DOHH2 (cell line): ENCODE measurements around the gene RNF130.

Experiments
- H3F3A ChIP-seq: fragments of 200-600 bp; sonication (generic), shearing (Covaris generic); 2 replicates; pipeline ENCODE4 v1.6.0; 2016; ENCODE audit warnings: antibody characterized with exemption, mild to moderate bottlenecking; ENCODE audit not compliant: control insufficient read depth, insufficient read depth
- H3K27ac ChIP-seq: fragments of 200-600 bp; sonication (generic); 2 replicates; pipeline ENCODE4 v1.5.1; 2014; ENCODE audit warnings: low read depth, mild to moderate bottlenecking, low read length, moderate library complexity
- H3K27me3 ChIP-seq: fragments of 200-600 bp; sonication (generic); 2 replicates; pipeline ENCODE4 v1.6.1; 2014; ENCODE audit warnings: mild to moderate bottlenecking, low read length, mixed read lengths; ENCODE audit not compliant: control insufficient read depth
- H3K36me3 ChIP-seq: fragments of 200-600 bp; sonication (generic); 2 replicates; pipeline ENCODE4 v1.6.1; 2014; ENCODE audit warnings: mild to moderate bottlenecking, low read length, moderate library complexity, mixed read lengths; ENCODE audit not compliant: control insufficient read depth
- H3K4me1 ChIP-seq: fragments of 200-600 bp; sonication (generic); 2 replicates; pipeline ENCODE4 v1.6.1; 2014; ENCODE audit warnings: mild to moderate bottlenecking, low read length, mixed read lengths; ENCODE audit not compliant: control insufficient read depth
- H3K4me2 ChIP-seq: fragments of 200-600 bp; sonication (generic); 2 replicates; pipeline ENCODE4 v1.6.0; 2014; ENCODE audit warnings: mild to moderate bottlenecking, low read length, moderate library complexity
- H3K4me3 ChIP-seq: fragments of 200-600 bp; sonication (generic); 2 replicates; pipeline ENCODE4 v1.5.1; 2014; ENCODE audit warnings: mild to moderate bottlenecking, low read length, mixed read lengths
- H3K79me2 ChIP-seq: fragments of 200-600 bp; sonication (generic); 2 replicates; pipeline ENCODE4 v1.6.1; 2014; ENCODE audit warnings: mild to moderate bottlenecking, low read length, mixed read lengths; ENCODE audit not compliant: control insufficient read depth
- H3K9me2 ChIP-seq: fragments of 200-600 bp; sonication (generic); replicated peaks from 2 replicates; pipeline ENCODE4 v1.6.1; 2014; ENCODE audit warnings: mild to moderate bottlenecking, low read length, mixed read lengths; ENCODE audit not compliant: control insufficient read depth
- H3K9me3 ChIP-seq: fragments of 200-600 bp; sonication (generic); 2 replicates; pipeline ENCODE4 v1.6.1; 2014; ENCODE audit warnings: antibody characterized with exemption, low read length, mixed read lengths; ENCODE audit not compliant: control insufficient read depth, insufficient read depth
- H4K20me1 ChIP-seq: fragments of 200-600 bp; sonication (generic); 2 replicates; pipeline ENCODE4 v1.6.0; 2014; ENCODE audit warnings: low read depth, mild to moderate bottlenecking, antibody characterized with exemption, low read length, moderate library complexity; ENCODE audit not compliant: control insufficient read depth, insufficient read depth
- EZH2phosphoT487 ChIP-seq: fragments of 200-600 bp; sonication (generic); IDR thresholded peaks from 2 replicates; pipeline ENCODE4 v1.6.1; 2017; ENCODE audit warnings: borderline replicate concordance, mild to moderate bottlenecking, antibody characterized with exemption, low read length, moderate library complexity, mixed read lengths
- TF ChIP-seq, protein P1 (sequence below): fragments of 200-600 bp; sonication (generic); IDR thresholded peaks from one replicate; pipeline ENCODE4 v1.5.1; 2014; ENCODE audit warnings: antibody characterized with exemption, mild to moderate bottlenecking, low read depth, low read length; ENCODE audit not compliant: poor library complexity, severe bottlenecking

The RNF130 gene

DNA sequence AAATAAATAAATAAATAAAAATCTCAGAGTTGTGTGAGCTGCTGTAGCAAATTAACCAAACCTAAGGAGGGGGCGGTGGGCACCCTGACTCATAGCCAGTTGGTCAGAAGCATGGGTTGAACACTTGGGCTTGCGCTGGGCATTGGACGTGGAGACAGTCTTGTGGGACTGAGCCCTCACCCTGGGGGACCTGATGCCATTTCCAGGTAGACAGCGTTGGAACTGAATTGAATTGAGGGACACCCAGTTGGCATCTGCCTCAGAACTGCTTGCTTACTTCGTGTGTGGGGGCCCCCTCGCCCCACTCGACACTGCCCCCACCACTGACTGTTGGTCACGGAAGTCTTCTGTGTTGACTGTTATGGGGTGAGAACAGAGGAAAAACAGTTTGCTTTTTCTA is 144.9 kb downstream of the RNF130 start:
- Histone ChIP-seq H3K79me2 (no peaks in the 10 kb centered on the region), H3K4me2 (no peak overlapping the region), H3K9me3 (no peaks in the 10 kb centered on the region), H3K4me1 (peaks cover 15% of the 10 kb centered on the region), H3K4me3 (no peak overlapping the region), H3K27ac (no peak overlapping the region), H3K36me3 (no peaks in the 10 kb centered on the region), H4K20me1 (no peaks in the 10 kb centered on the region), H3K27me3 (no peaks in the 10 kb centered on the region; the same call in 1 of the 2 replicates), H3F3A (no peaks in the 10 kb centered on the region), H3K9me2 (no peaks in the 10 kb centered on the region)
- TF ChIP-seq, protein P1, sequence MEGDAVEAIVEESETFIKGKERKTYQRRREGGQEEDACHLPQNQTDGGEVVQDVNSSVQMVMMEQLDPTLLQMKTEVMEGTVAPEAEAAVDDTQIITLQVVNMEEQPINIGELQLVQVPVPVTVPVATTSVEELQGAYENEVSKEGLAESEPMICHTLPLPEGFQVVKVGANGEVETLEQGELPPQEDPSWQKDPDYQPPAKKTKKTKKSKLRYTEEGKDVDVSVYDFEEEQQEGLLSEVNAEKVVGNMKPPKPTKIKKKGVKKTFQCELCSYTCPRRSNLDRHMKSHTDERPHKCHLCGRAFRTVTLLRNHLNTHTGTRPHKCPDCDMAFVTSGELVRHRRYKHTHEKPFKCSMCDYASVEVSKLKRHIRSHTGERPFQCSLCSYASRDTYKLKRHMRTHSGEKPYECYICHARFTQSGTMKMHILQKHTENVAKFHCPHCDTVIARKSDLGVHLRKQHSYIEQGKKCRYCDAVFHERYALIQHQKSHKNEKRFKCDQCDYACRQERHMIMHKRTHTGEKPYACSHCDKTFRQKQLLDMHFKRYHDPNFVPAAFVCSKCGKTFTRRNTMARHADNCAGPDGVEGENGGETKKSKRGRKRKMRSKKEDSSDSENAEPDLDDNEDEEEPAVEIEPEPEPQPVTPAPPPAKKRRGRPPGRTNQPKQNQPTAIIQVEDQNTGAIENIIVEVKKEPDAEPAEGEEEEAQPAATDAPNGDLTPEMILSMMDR, result no peak
- TF ChIP-seq EZH2phosphoT487, result no peak

DNA sequence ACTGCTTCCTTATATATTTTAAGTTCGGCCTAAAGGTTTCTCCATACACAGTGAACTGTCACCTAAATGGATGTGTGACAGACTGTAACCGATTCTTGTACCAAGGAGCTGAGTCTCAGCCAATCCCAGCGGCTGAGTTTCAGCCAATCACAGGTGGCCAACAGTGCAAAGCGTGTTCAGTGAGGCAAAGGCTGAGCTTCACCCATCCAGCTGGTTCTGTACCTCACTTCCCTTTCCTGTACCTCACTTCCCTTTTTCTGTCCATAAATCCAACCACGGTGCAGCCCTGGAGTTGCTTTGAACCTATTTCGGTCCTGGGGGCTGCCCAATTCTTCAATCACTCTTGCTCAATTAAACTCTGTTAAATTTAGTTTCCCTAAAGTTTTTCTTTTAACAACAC is 148.1 kb downstream of the RNF130 start:
- Histone ChIP-seq H3K4me2 (peak overlapping the region; percentile 14), H3K4me3 (peak overlapping the region; percentile 27), H3K27ac (peak overlapping the region; percentile 39), H3F3A (no peaks in the 10 kb centered on the region; the same call in 1 of the 2 replicates), H3K4me1 (peaks cover 19% of the 10 kb centered on the region), H3K79me2 (no peaks in the 10 kb centered on the region), H3K27me3 (no peaks in the 10 kb centered on the region), H3K9me3 (no peaks in the 10 kb centered on the region), H3K9me2 (no peaks in the 10 kb centered on the region), H4K20me1 (no peaks in the 10 kb centered on the region), H3K36me3 (no peaks in the 10 kb centered on the region)
- TF ChIP-seq, protein P1, result no peak
- no peak for TF ChIP-seq EZH2phosphoT487

- Histone ChIP-seq H3F3A (no peaks in the 10 kb centered on the region; the same call in 1 of the 2 replicates), H3K4me1 (peaks cover 32% of the 10 kb centered on the region), H3K9me3 (no peaks in the 10 kb centered on the region), H3K4me2 (no peak overlapping the region), H3K27ac (no peak overlapping the region), H3K79me2 (no peaks in the 10 kb centered on the region), H3K36me3 (no peaks in the 10 kb centered on the region), H3K9me2 (no peaks in the 10 kb centered on the region), H3K27me3 (no peaks in the 10 kb centered on the region), H3K4me3 (no peak overlapping the region), H4K20me1 (no peaks in the 10 kb centered on the region)
- TF ChIP-seq, protein P1, result no peak
- no peak for TF ChIP-seq EZH2phosphoT487
Measured at GRCh38 chr5:179920175-179920574, 151.4 kb downstream of the RNF130 start.
